Subcutaneous abdominal adipose tissue (tissue), 5 donors: ENCODE results near the gene RNF32.

ENCODE experiments used
- H3K27ac ChIP-seq: one replicate; pipeline ENCODE4 v1.7.0; 2013; ENCODE audit warnings: low read depth, mild to moderate bottlenecking, inconsistent platforms, low read length, moderate library complexity
- H3K27me3 ChIP-seq, 5 donors: one replicate each; pipeline ENCODE4 v1.7.0; 2013; ENCODE audit warnings: low read length in 5 of 5, inconsistent platforms in 1 of 5; ENCODE audit not compliant: control insufficient read depth in 5 of 5, insufficient read depth in 4 of 5
- H3K36me3 ChIP-seq, 5 donors: one replicate each; pipeline ENCODE4 v1.7.0; 2013; ENCODE audit warnings: low read length in 5 of 5; ENCODE audit not compliant: control insufficient read depth in 5 of 5, insufficient read depth in 5 of 5
- H3K4me1 ChIP-seq, 5 donors: one replicate each; pipeline ENCODE4 v1.7.0; 2013; ENCODE audit warnings: low read length in 5 of 5, mild to moderate bottlenecking in 3 of 5, moderate library complexity in 1 of 5; ENCODE audit not compliant: control insufficient read depth in 5 of 5, insufficient read depth in 5 of 5
- H3K4me3 ChIP-seq, 5 donors: one replicate each; pipeline ENCODE4 v1.7.0; 2013; ENCODE audit warnings: low read length in 5 of 5, low read depth in 1 of 5
- H3K9ac ChIP-seq, 5 donors: one replicate each; pipeline ENCODE4 v1.7.0; 2013; ENCODE audit warnings: low read length in 5 of 5, mild to moderate bottlenecking in 4 of 5, moderate library complexity in 3 of 5
- H3K9me3 ChIP-seq, 5 donors: one replicate each; pipeline ENCODE4 v1.7.0; 2013; ENCODE audit warnings: low read length in 5 of 5; ENCODE audit not compliant: control insufficient read depth in 5 of 5
- donor health status: healthy.
- donor health status: healthy.
- donor health status: healthy.
- donor health status: healthy.
- donor health status: healthy.

RNF32 gene

GRCh38 chr7:156656598-156656997 is 16.0 kb downstream of the RNF32 start:
- no peak overlapping the region for H3K9ac ChIP-seq
- no peaks in the 10 kb centered on the region for H3K36me3 ChIP-seq
- no peak overlapping the region for H3K4me3 ChIP-seq
- H3K4me1 ChIP-seq = no peaks in the 10 kb centered on the region
- H3K27ac ChIP-seq = no peak overlapping the region
- peaks cover 3 to 27% (median 15%) of the 10 kb centered on the region in 5 donors for H3K27me3 ChIP-seq
- no peaks in the 10 kb centered on the region for H3K9me3 ChIP-seq

- Histone ChIP-seq H3K27me3 (peaks cover 3 to 27% (median 15%) of the 10 kb centered on the region in 5 donors), H3K9ac (no peak overlapping the region), H3K4me1 (no peaks in the 10 kb centered on the region), H3K36me3 (no peaks in the 10 kb centered on the region), H3K4me3 (no peak overlapping the region), H3K9me3 (no peaks in the 10 kb centered on the region), H3K27ac (no peak overlapping the region)
These were observed 17.1 kb downstream of the RNF32 start for GRCh38 chr7:156657681-156658080.

GRCh38 chr7:156659203-156659602 is 18.6 kb downstream of the RNF32 start:
- peaks cover 3 to 20% (median 9%) of the 10 kb centered on the region in 5 donors for H3K27me3 ChIP-seq
- H3K9me3 ChIP-seq = no peaks in the 10 kb centered on the region
- H3K27ac ChIP-seq = no peak overlapping the region
- no peak overlapping the region for H3K9ac ChIP-seq
- H3K4me1 ChIP-seq = no peaks in the 10 kb centered on the region
- no peaks in the 10 kb centered on the region for H3K36me3 ChIP-seq
- H3K4me3 ChIP-seq = no peak overlapping the region

- H3K27ac ChIP-seq = no peak overlapping the region
- no peaks in the 10 kb centered on the region for H3K4me1 ChIP-seq
- H3K4me3 ChIP-seq = no peak overlapping the region
- H3K27me3 ChIP-seq = peaks cover 0 to 18% (median 7%) of the 10 kb centered on the region in 5 donors
- H3K36me3 ChIP-seq = no peaks in the 10 kb centered on the region
- H3K9me3 ChIP-seq = no peaks in the 10 kb centered on the region
- H3K9ac ChIP-seq = no peak overlapping the region
These were observed 19.4 kb downstream of the RNF32 start for GRCh38 chr7:156659961-156660360.

GRCh38 chr7:156661637-156662036 is 21.1 kb downstream of the RNF32 start:
- no peaks in the 10 kb centered on the region for H3K9me3 ChIP-seq

GRCh38 chr7:156662277-156662676 is 21.7 kb downstream of the RNF32 start:
- no peak overlapping the region for H3K4me3 ChIP-seq
- H3K36me3 ChIP-seq = no peaks in the 10 kb centered on the region
- no peaks in the 10 kb centered on the region for H3K4me1 ChIP-seq
- H3K27ac ChIP-seq = no peak overlapping the region
- H3K9ac ChIP-seq = no peak overlapping the region
- H3K9me3 ChIP-seq = no peaks in the 10 kb centered on the region
- peaks cover 0 to 9% (median 3%) of the 10 kb centered on the region in 5 donors for H3K27me3 ChIP-seq

More at GRCh38 chr7:156661637-156662036, 21.1 kb downstream of the RNF32 start:
- H3K4me1 ChIP-seq = no peaks in the 10 kb centered on the region
- no peak overlapping the region for H3K9ac ChIP-seq
- no peak overlapping the region for H3K27ac ChIP-seq
- no peaks in the 10 kb centered on the region for H3K36me3 ChIP-seq
- peaks cover 0 to 10% (median 5%) of the 10 kb centered on the region in 5 donors for H3K27me3 ChIP-seq
- H3K4me3 ChIP-seq = no peak overlapping the region

- no peaks in the 10 kb centered on the region for H3K27me3 ChIP-seq
- H3K4me3 ChIP-seq = no peak overlapping the region
- no peaks in the 10 kb centered on the region for H3K9me3 ChIP-seq
- peaks cover 0 to 7% (median 0%) of the 10 kb centered on the region in 5 donors for H3K36me3 ChIP-seq
- H3K27ac ChIP-seq = no peak overlapping the region
- H3K4me1 ChIP-seq = no peaks in the 10 kb centered on the region
- H3K9ac ChIP-seq = no peak overlapping the region
These were observed 24.5 kb downstream of the RNF32 start for GRCh38 chr7:156665101-156665500.

GRCh38 chr7:156666368-156667109 is 26.0 kb downstream of the RNF32 start:
- no peak overlapping the region for H3K27ac ChIP-seq
- H3K27me3 ChIP-seq = no peaks in the 10 kb centered on the region
- no peak overlapping the region for H3K4me3 ChIP-seq
- no peaks in the 10 kb centered on the region for H3K4me1 ChIP-seq
- H3K36me3 ChIP-seq = peaks cover 0 to 9% (median 5%) of the 10 kb centered on the region in 5 donors
- H3K9ac ChIP-seq = no peak overlapping the region
- no peaks in the 10 kb centered on the region for H3K9me3 ChIP-seq

GRCh38 chr7:156667110-156667426 is 26.5 kb downstream of the RNF32 start:
- Histone ChIP-seq H3K9me3 (no peaks in the 10 kb centered on the region), H3K9ac (no peak overlapping the region), H3K27me3 (no peaks in the 10 kb centered on the region), H3K36me3 (peaks cover 0 to 10% (median 6%) of the 10 kb centered on the region in 5 donors), H3K4me1 (no peaks in the 10 kb centered on the region), H3K4me3 (no peak overlapping the region), H3K27ac (no peak overlapping the region)

GRCh38 chr7:156668130-156668741 is 27.7 kb downstream of the RNF32 start:
- Histone ChIP-seq H3K9ac (no peak overlapping the region), H3K36me3 (peaks cover 0 to 17% (median 9%) of the 10 kb centered on the region in 5 donors), H3K4me3 (no peak overlapping the region)

More at GRCh38 chr7:156668130-156668741, 27.7 kb downstream of the RNF32 start:
- H3K27me3 ChIP-seq = no peaks in the 10 kb centered on the region
- H3K4me1 ChIP-seq = no peaks in the 10 kb centered on the region
- no peaks in the 10 kb centered on the region for H3K9me3 ChIP-seq
- no peak overlapping the region for H3K27ac ChIP-seq
